HepG2 (cell line): Measurements from ENCODE around the gene ZNF653. TPM values are rescaled to one million over a fixed set of nuclear protein-coding genes. Genes with fewer than 3 reads are reported as not detected.

ENCODE experiments used
- GTF2F1 ChIP-seq: fragments of 150-350 bp; IDR thresholded peaks from 2 replicates; pipeline ENCODE4 v1.6.1; 2014; ENCODE audit warnings: low read length
- HMG20A ChIP-seq: IDR thresholded peaks from 2 replicates; pipeline ENCODE4 v1.6.1; 2016; ENCODE audit warnings: borderline replicate concordance
- MXI1 ChIP-seq: IDR thresholded peaks from 3 replicates; pipeline ENCODE4 v1.6.1; 2012; ENCODE audit warnings: low read depth, low read length, inconsistent platforms, borderline replicate concordance
- SIN3B ChIP-seq: fragments of 150-350 bp; IDR thresholded peaks from 2 replicates; pipeline ENCODE4 v1.6.1; 2014; ENCODE audit warnings: low read length
- STAT5B ChIP-seq: sonication (generic); formaldehyde crosslinking; IDR thresholded peaks from 2 replicates; pipeline ENCODE4 v1.4.0; 2020; ENCODE audit warnings: missing genetic modification reagents
- TGIF2 ChIP-seq: IDR thresholded peaks from 2 replicates; pipeline ENCODE4 v1.6.1; 2016; ENCODE audit warnings: control low read depth, missing compliant biosample characterization
- ZBTB7B ChIP-seq: sonication (generic); formaldehyde crosslinking; IDR thresholded peaks from 2 replicates; pipeline ENCODE4 v1.4.0; 2020; ENCODE audit warnings: missing genetic modification reagents
- ZNF446 ChIP-seq: sonication (generic); formaldehyde crosslinking; IDR thresholded peaks from 2 replicates; pipeline ENCODE4 v1.5.0; 2020; ENCODE audit warnings: mild to moderate bottlenecking, missing genetic modification reagents
- polyA plus RNA-seq, 8 experiments: library from polyadenylated mRNA; depleted of rRNA in 3 of 8; stranded (reverse) in 7 of 8; unstranded in 1 of 8; fragments of >200 nt; fragmentation: Illumina TruSeq in 4 of 8; extraction: Trizol in 4 of 8; gene quantifications; 2 replicates each; pipeline versions ENCODE4 v1.2.1 to v1.2.3, GENCODE V29; 2011 to 2016; ENCODE audit warnings: low read depth in 4 of 8, missing spikeins in 1 of 8, mixed read lengths in 1 of 8; ENCODE audit not compliant: insufficient read depth in 1 of 8
- total RNA-seq, 5 experiments: library from RNA; depleted of rRNA; stranded (reverse); fragments of >200 nt; fragmentation: Illumina TruSeq; extraction: Trizol; gene quantifications; 2 replicates each; pipeline ENCODE4 v1.2.3, GENCODE V29; 2016; ENCODE audit warnings: low read depth in 1 of 5
- TF ChIP-seq, protein P1 (sequence below): sonication (generic); formaldehyde crosslinking; IDR thresholded peaks from 2 replicates; pipeline ENCODE4 v1.4.0; 2020; ENCODE audit warnings: missing genetic modification reagents
- TF ChIP-seq, protein P2 (sequence below): sonication (generic); formaldehyde crosslinking; IDR thresholded peaks from 2 replicates; pipeline ENCODE4 v1.5.1; 2020; ENCODE audit warnings: mild to moderate bottlenecking, missing genetic modification reagents, borderline replicate concordance
- TF ChIP-seq, protein P3 (sequence below): fragments of 450-650 bp; IDR thresholded peaks from 2 replicates; pipeline ENCODE4 v1.6.1; 2016
- TF ChIP-seq, protein P4 (sequence below): sonication (generic); formaldehyde crosslinking; IDR thresholded peaks from 2 replicates; pipeline ENCODE4 v1.5.1; 2020; ENCODE audit warnings: missing genetic modification reagents, mild to moderate bottlenecking, borderline replicate concordance
- TF ChIP-seq, protein P5 (sequence below): IDR thresholded peaks from 2 replicates; pipeline ENCODE4 v1.4.0; 2020; ENCODE audit warnings: mild to moderate bottlenecking, missing genetic modification reagents

Gene ZNF653
- total and polyA plus RNA-seq, 2 of the 13 experiments (the other 11 are each of a cell fraction or from before 2014, with no cell fraction given) = 4.7 to 7.1 TPM

DNA sequence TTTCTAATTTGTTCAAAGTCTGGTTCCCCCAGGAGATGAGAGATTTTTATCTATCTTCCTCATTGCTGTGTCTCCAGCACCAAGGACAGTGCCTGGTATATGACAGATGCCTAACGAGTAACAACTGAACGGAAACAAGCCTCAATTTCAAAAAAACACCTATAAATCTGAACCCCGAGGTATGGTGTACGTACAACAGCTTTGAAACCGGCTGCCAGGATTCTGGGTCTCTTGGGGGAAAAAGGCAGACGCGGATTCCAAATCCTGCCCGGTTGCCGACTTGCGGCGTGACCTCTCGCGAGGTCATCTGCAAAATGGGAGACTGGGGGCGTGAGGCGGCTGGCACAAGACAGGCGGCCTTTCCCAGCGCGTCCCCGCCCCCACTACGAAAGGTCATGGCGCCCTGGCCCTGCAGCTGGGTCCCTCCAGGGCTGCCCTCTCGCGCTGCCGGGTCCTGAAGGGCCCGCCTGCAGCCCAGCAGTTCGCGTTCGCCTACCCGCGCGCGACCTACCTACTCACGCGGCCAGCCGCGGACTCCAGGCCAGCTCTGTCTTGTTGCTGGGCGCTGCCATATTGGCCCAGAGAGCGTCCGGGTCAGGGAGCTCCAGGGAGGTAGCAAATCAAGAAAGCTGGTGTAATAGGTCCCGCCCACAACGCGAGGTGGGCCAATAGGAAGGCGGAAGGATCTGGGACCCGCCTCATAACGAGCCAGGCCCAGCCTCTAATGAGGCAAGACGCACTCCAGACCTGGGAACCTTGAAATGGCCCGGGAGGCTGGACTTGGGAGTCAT is 23.1 kb upstream of the ZNF653 start, which contains the start of gene ECSIT (continued):
- TF ChIP-seq, protein P1, sequence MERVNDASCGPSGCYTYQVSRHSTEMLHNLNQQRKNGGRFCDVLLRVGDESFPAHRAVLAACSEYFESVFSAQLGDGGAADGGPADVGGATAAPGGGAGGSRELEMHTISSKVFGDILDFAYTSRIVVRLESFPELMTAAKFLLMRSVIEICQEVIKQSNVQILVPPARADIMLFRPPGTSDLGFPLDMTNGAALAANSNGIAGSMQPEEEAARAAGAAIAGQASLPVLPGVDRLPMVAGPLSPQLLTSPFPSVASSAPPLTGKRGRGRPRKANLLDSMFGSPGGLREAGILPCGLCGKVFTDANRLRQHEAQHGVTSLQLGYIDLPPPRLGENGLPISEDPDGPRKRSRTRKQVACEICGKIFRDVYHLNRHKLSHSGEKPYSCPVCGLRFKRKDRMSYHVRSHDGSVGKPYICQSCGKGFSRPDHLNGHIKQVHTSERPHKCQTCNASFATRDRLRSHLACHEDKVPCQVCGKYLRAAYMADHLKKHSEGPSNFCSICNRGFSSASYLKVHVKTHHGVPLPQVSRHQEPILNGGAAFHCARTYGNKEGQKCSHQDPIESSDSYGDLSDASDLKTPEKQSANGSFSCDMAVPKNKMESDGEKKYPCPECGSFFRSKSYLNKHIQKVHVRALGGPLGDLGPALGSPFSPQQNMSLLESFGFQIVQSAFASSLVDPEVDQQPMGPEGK (CRISPR knock-in tag) = peak; percentile 55
- TF ChIP-seq GTF2F1 (no peak), STAT5B (CRISPR knock-in tag) (0 out of 2 replicates have a peak, but pooled peaks have one; percentile 41), HMG20A (CRISPR knock-in tag) (no peak), MXI1 (peak; percentile 94), TGIF2 (peak; percentile 97), ZNF446 (CRISPR knock-in tag) (no peak), SIN3B (peak; percentile 47; the same call in 1 of the 2 replicates), ZBTB7B (CRISPR knock-in tag) (no peak)
- TF ChIP-seq, protein P2, sequence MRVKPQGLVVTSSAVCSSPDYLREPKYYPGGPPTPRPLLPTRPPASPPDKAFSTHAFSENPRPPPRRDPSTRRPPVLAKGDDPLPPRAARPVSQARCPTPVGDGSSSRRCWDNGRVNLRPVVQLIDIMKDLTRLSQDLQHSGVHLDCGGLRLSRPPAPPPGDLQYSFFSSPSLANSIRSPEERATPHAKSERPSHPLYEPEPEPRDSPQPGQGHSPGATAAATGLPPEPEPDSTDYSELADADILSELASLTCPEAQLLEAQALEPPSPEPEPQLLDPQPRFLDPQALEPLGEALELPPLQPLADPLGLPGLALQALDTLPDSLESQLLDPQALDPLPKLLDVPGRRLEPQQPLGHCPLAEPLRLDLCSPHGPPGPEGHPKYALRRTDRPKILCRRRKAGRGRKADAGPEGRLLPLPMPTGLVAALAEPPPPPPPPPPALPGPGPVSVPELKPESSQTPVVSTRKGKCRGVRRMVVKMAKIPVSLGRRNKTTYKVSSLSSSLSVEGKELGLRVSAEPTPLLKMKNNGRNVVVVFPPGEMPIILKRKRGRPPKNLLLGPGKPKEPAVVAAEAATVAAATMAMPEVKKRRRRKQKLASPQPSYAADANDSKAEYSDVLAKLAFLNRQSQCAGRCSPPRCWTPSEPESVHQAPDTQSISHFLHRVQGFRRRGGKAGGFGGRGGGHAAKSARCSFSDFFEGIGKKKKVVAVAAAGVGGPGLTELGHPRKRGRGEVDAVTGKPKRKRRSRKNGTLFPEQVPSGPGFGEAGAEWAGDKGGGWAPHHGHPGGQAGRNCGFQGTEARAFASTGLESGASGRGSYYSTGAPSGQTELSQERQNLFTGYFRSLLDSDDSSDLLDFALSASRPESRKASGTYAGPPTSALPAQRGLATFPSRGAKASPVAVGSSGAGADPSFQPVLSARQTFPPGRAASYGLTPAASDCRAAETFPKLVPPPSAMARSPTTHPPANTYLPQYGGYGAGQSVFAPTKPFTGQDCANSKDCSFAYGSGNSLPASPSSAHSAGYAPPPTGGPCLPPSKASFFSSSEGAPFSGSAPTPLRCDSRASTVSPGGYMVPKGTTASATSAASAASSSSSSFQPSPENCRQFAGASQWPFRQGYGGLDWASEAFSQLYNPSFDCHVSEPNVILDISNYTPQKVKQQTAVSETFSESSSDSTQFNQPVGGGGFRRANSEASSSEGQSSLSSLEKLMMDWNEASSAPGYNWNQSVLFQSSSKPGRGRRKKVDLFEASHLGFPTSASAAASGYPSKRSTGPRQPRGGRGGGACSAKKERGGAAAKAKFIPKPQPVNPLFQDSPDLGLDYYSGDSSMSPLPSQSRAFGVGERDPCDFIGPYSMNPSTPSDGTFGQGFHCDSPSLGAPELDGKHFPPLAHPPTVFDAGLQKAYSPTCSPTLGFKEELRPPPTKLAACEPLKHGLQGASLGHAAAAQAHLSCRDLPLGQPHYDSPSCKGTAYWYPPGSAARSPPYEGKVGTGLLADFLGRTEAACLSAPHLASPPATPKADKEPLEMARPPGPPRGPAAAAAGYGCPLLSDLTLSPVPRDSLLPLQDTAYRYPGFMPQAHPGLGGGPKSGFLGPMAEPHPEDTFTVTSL (CRISPR knock-in tag) = 0 out of 2 replicates have a peak, but pooled peaks have one; percentile 14
- TF ChIP-seq, protein P3, sequence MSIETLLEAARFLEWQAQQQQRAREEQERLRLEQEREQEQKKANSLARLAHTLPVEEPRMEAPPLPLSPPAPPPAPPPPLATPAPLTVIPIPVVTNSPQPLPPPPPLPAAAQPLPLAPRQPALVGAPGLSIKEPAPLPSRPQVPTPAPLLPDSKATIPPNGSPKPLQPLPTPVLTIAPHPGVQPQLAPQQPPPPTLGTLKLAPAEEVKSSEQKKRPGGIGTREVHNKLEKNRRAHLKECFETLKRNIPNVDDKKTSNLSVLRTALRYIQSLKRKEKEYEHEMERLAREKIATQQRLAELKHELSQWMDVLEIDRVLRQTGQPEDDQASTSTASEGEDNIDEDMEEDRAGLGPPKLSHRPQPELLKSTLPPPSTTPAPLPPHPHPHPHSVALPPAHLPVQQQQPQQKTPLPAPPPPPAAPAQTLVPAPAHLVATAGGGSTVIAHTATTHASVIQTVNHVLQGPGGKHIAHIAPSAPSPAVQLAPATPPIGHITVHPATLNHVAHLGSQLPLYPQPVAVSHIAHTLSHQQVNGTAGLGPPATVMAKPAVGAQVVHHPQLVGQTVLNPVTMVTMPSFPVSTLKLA = no peak; the same call in 1 of the 2 replicates
- TF ChIP-seq, protein P4, sequence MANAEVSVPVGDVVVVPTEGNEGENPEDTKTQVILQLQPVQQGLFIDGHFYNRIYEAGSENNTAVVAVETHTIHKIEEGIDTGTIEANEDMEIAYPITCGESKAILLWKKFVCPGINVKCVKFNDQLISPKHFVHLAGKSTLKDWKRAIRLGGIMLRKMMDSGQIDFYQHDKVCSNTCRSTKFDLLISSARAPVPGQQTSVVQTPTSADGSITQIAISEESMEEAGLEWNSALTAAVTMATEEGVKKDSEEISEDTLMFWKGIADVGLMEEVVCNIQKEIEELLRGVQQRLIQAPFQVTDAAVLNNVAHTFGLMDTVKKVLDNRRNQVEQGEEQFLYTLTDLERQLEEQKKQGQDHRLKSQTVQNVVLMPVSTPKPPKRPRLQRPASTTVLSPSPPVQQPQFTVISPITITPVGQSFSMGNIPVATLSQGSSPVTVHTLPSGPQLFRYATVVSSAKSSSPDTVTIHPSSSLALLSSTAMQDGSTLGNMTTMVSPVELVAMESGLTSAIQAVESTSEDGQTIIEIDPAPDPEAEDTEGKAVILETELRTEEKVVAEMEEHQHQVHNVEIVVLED = peak; percentile 85; the same call in 1 of the 2 replicates
- TF ChIP-seq, protein P5, sequence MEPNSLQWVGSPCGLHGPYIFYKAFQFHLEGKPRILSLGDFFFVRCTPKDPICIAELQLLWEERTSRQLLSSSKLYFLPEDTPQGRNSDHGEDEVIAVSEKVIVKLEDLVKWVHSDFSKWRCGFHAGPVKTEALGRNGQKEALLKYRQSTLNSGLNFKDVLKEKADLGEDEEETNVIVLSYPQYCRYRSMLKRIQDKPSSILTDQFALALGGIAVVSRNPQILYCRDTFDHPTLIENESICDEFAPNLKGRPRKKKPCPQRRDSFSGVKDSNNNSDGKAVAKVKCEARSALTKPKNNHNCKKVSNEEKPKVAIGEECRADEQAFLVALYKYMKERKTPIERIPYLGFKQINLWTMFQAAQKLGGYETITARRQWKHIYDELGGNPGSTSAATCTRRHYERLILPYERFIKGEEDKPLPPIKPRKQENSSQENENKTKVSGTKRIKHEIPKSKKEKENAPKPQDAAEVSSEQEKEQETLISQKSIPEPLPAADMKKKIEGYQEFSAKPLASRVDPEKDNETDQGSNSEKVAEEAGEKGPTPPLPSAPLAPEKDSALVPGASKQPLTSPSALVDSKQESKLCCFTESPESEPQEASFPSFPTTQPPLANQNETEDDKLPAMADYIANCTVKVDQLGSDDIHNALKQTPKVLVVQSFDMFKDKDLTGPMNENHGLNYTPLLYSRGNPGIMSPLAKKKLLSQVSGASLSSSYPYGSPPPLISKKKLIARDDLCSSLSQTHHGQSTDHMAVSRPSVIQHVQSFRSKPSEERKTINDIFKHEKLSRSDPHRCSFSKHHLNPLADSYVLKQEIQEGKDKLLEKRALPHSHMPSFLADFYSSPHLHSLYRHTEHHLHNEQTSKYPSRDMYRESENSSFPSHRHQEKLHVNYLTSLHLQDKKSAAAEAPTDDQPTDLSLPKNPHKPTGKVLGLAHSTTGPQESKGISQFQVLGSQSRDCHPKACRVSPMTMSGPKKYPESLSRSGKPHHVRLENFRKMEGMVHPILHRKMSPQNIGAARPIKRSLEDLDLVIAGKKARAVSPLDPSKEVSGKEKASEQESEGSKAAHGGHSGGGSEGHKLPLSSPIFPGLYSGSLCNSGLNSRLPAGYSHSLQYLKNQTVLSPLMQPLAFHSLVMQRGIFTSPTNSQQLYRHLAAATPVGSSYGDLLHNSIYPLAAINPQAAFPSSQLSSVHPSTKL (CRISPR knock-in tag) = peak; percentile 60
